ENCODE data around the gene CHAT.

- TF ChIP-seq CTCF (optimal IDR thresholded peaks at IDR 0.05 in 1 of 3, IDR thresholded peaks at IDR 0.05 in 1 of 3, conservative IDR thresholded peaks at IDR 0.05 in 1 of 3; ENCODE audit: extremely low read depth in 1 of 3, insufficient read depth in 2 of 3, low read length in 3 of 3) = no peak
- TF ChIP-seq EZH2 (IDR thresholded peaks at IDR 0.05; ENCODE audit: low read length) = no peak
Observed at GRCh38 chr10:49654036-49654693, 40.3 kb downstream of the CHAT start.
